ENCODE data around the gene RGP1.

DNA sequence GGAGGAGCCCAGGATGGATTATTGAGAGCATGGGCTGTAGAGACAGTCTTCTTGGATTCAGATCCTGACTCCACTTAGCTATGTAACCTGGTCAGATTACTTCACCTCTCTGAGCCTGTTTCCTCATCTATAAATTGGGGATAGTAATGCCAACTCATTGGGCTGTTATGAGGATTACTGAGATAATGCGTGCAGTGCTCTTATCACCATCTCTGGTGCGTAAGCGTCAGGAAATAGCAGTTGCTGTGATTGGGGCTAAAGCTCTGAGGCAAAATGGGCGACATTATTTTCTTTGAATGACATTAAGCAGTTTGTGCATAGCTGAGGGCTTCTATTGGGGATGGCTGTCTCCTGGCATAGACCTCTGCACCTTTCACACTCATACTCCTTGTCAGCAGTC is 6.0 kb downstream of the RGP1 start:
- TF ChIP-seq, protein P1, sequence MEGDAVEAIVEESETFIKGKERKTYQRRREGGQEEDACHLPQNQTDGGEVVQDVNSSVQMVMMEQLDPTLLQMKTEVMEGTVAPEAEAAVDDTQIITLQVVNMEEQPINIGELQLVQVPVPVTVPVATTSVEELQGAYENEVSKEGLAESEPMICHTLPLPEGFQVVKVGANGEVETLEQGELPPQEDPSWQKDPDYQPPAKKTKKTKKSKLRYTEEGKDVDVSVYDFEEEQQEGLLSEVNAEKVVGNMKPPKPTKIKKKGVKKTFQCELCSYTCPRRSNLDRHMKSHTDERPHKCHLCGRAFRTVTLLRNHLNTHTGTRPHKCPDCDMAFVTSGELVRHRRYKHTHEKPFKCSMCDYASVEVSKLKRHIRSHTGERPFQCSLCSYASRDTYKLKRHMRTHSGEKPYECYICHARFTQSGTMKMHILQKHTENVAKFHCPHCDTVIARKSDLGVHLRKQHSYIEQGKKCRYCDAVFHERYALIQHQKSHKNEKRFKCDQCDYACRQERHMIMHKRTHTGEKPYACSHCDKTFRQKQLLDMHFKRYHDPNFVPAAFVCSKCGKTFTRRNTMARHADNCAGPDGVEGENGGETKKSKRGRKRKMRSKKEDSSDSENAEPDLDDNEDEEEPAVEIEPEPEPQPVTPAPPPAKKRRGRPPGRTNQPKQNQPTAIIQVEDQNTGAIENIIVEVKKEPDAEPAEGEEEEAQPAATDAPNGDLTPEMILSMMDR (IDR thresholded peaks at IDR 0.05) = no peak
- no peak for TF ChIP-seq POLR2AphosphoS5 (IDR thresholded peaks at IDR 0.05)

All from stomach (tissue), 4 donors.